NCI-H187 (cell line): ENCODE results near the gene CSK.
A peak's percentile ranks its signal among the peaks of the same experiment; 100 is the strongest.

Source experiments
- DNase-seq, 2 experiments: peaks; one replicate each; lab custom pipeline; 2025; lab: John Stamatoyannopoulos, UW

The CSK gene

GRCh38 chr15:74826364-74826819, 44.5 kb downstream of the CSK start, which contains the start of gene CPLX3:
Gene CPLX3 (plus strand): TSS chr15:74826627. CDS start chr15:74826704, 77 bp downstream.
- no peak for DNase-seq

- DNase-seq: no peak
These were observed 45.0 kb downstream of the CSK start for GRCh38 chr15:74826921-74827320.

- DNase-seq: no peak
These were observed 45.7 kb downstream of the CSK start for GRCh38 chr15:74827614-74828013.

- DNase-seq: no peak
These were observed 47.0 kb downstream of the CSK start for GRCh38 chr15:74828835-74829234.

- DNase-seq: no peak
These were observed 47.6 kb downstream of the CSK start for GRCh38 chr15:74829486-74829885.

GRCh38 chr15:74829991-74830390, 48.1 kb downstream of the CSK start:
- no peak for DNase-seq

- DNase-seq: no peak
These were observed 49.0 kb downstream of the CSK start for GRCh38 chr15:74830868-74831267.

- DNase-seq: no peak
These were observed 50.1 kb downstream of the CSK start for GRCh38 chr15:74831813-74832495.

- DNase-seq: no peak
These were observed 50.9 kb downstream of the CSK start for GRCh38 chr15:74832826-74833225.

GRCh38 chr15:74833376-74834107, 51.7 kb downstream of the CSK start:
- DNase-seq: no peak

- peak in 1 of 2 experiments; percentile 4 for DNase-seq
These were observed 53.5 kb downstream of the CSK start for GRCh38 chr15:74835312-74835823.

GRCh38 chr15:74836846-74837245, 55.0 kb downstream of the CSK start:
- DNase-seq: no peak

GRCh38 chr15:74837482-74838136, 55.7 kb downstream of the CSK start:
- DNase-seq: no peak

- no peak for DNase-seq
These were observed 56.2 kb downstream of the CSK start for GRCh38 chr15:74838137-74838516.

- DNase-seq: no peak
These were observed 57.1 kb downstream of the CSK start for GRCh38 chr15:74838746-74839525.

GRCh38 chr15:74839526-74840395, 57.9 kb downstream of the CSK start:
- DNase-seq: no peak

- no peak for DNase-seq
These were observed 59.2 kb downstream of the CSK start for GRCh38 chr15:74840851-74841775.

GRCh38 chr15:74841891-74842373, 60.1 kb downstream of the CSK start:
- DNase-seq: no peak

- peak; percentile 69 to 87 for DNase-seq
These were observed 60.9 kb downstream of the CSK start, which contains the start of gene ULK3 for GRCh38 chr15:74842581-74843444. Gene ULK3 (minus strand): TSS chr15:74843156. CDS start chr15:74843105, 51 bp downstream.
